WERI-Rb-1 (cell line): ENCODE measurements around the gene PHC2.

Source experiments
- DNase-seq: peaks from one replicate; pipeline ENCODE4 v3.0.0-alpha.2; 2020
- H3K27ac ChIP-seq: fragments of 250-450 bp; sonication (Bioruptor Pico); 2 replicates; pipeline ENCODE4 v1.5.1; 2020; ENCODE audit warnings: mild to moderate bottlenecking, moderate library complexity
- H3K27me3 ChIP-seq: fragments of 250-450 bp; sonication (Bioruptor Pico); 2 replicates; pipeline ENCODE4 v1.5.1; 2021; ENCODE audit warnings: mild to moderate bottlenecking, low read depth, moderate library complexity; ENCODE audit not compliant: insufficient read depth, severe bottlenecking
- H3K36me3 ChIP-seq: fragments of 250-450 bp; sonication (Bioruptor Pico); 2 replicates; pipeline ENCODE4 v1.5.1; 2020; ENCODE audit warnings: mild to moderate bottlenecking, moderate library complexity
- H3K4me3 ChIP-seq: 2 replicates; pipeline ENCODE4 v1.5.1; 2011; ENCODE audit warnings: low read depth, mild to moderate bottlenecking, control low read depth, low read length
- H3K9me3 ChIP-seq: fragments of 250-450 bp; sonication (Bioruptor Pico); 2 replicates; pipeline ENCODE4 v1.5.1; 2021; ENCODE audit warnings: mild to moderate bottlenecking, moderate library complexity; ENCODE audit not compliant: severe bottlenecking
- TF ChIP-seq, protein P1 (sequence below): IDR thresholded peaks from 2 replicates; pipeline ENCODE4 v1.5.1; 2011; ENCODE audit warnings: low read depth, mild to moderate bottlenecking, control low read depth, inconsistent platforms, low read length

PHC2 gene

GRCh38 chr1:33438364-33439160, 7.7 kb upstream of the PHC2 start:
- Histone ChIP-seq H3K4me3 (no peak overlapping the region), H3K9me3 (no peaks in the 10 kb centered on the region)
- DNase-seq = peak; percentile 62

DNA sequence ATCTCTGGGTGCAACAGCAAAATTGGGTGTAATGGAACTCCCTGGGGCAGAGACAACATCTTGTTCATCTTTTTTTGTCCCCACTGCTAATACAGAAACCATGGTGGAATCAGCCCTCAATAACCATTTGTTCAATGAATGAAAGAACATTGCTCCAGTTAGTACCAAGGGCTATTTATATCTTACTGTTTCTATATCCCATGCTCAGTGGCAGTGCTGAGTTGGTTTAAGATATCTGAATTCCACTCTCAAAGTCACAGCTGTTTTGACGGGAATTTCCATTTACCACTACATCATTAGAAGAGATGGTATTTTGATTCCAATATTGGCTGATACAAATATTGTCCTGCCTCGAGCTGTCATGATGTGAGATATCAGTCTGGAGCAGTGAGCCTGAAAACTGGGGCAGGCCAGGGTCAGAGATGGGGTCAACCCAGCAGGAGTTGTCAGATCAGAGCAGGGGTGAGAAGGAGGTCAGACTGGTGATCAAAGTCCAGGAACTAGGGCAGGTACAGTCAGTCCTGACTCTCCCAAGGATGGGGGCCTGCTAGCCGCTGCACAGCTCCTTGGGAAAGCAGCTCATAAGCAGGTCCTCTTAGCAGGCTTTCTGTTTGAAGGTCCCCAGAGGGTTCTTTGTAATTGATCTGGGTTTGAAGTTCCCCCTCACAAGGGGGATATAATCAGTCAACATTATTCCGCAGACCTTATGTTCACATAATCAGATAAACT, 5.8 kb upstream of the PHC2 start:
- H3K4me3 ChIP-seq = no peak overlapping the region
- H3K9me3 ChIP-seq = no peaks in the 10 kb centered on the region
- no peaks in the 10 kb centered on the region for H3K36me3 ChIP-seq
- H3K27ac ChIP-seq = peak overlapping the region; percentile 72
- DNase-seq = peak; percentile 78
- no peaks in the 10 kb centered on the region for H3K27me3 ChIP-seq
- TF ChIP-seq, protein P1, sequence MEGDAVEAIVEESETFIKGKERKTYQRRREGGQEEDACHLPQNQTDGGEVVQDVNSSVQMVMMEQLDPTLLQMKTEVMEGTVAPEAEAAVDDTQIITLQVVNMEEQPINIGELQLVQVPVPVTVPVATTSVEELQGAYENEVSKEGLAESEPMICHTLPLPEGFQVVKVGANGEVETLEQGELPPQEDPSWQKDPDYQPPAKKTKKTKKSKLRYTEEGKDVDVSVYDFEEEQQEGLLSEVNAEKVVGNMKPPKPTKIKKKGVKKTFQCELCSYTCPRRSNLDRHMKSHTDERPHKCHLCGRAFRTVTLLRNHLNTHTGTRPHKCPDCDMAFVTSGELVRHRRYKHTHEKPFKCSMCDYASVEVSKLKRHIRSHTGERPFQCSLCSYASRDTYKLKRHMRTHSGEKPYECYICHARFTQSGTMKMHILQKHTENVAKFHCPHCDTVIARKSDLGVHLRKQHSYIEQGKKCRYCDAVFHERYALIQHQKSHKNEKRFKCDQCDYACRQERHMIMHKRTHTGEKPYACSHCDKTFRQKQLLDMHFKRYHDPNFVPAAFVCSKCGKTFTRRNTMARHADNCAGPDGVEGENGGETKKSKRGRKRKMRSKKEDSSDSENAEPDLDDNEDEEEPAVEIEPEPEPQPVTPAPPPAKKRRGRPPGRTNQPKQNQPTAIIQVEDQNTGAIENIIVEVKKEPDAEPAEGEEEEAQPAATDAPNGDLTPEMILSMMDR = no peak

More at GRCh38 chr1:33438364-33439160, 7.7 kb upstream of the PHC2 start:
- Histone ChIP-seq H3K36me3 (no peaks in the 10 kb centered on the region), H3K27me3 (no peaks in the 10 kb centered on the region), H3K27ac (peak overlapping the region; percentile 72)
- TF ChIP-seq, protein P1 = no peak

DNA sequence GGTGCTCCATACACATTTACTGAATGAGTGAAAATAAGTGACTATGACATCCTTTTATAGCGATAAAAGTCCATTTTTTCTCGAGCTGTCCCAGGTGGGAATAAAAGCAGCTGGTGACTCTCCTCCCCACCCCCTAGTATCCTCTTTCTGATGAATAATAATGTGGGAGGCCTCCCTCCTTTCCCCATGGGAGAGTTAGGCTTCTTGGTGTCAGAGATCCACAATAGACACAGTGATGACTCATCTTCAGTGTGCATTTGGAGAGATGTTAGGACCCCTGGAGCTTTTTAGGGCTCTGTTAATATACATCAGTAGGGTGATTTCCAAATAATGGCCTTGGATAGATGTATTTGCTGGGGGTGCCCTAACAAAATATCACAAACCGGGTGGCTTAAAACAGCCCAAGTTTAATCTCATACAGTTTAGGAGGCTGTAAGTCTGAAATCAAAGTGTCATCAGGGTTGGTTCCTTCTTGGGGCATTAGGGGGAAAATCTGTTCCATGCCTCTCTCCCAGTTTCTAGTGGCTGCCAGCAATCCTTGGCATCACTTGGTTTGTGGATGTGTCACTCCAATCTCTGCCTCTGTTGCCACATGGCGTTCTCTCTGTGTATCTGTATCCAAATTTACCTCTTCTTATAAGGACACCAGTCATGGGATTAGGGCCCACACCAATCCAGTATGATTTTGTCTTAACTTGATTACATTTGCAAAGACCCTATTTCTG, 4.4 kb upstream of the PHC2 start:
- Histone ChIP-seq H3K27me3 (no peaks in the 10 kb centered on the region), H3K27ac (no peak overlapping the region), H3K36me3 (no peaks in the 10 kb centered on the region), H3K4me3 (no peak overlapping the region), H3K9me3 (no peaks in the 10 kb centered on the region)
- no peak for DNase-seq
- TF ChIP-seq, protein P1 = no peak

- H3K27me3 ChIP-seq = no peaks in the 10 kb centered on the region
- no peak overlapping the region for H3K4me3 ChIP-seq
- TF ChIP-seq, protein P1 = no peak
- DNase-seq = no peak
- H3K9me3 ChIP-seq = no peaks in the 10 kb centered on the region
- no peaks in the 10 kb centered on the region for H3K36me3 ChIP-seq
- no peak overlapping the region for H3K27ac ChIP-seq
These were observed 3.5 kb upstream of the PHC2 start for GRCh38 chr1:33434363-33434750.

GRCh38 chr1:33433509-33434362, 2.8 kb upstream of the PHC2 start:
- Histone ChIP-seq H3K9me3 (no peaks in the 10 kb centered on the region), H3K36me3 (no peaks in the 10 kb centered on the region), H3K4me3 (no peak overlapping the region), H3K27me3 (no peaks in the 10 kb centered on the region), H3K27ac (no peak overlapping the region)
- TF ChIP-seq, protein P1 = no peak
- no peak for DNase-seq
